CD4-positive, alpha-beta T cell (primary cell): ENCODE data around the gene ENPEP. TPM values are rescaled to one million over a fixed set of nuclear protein-coding genes. Genes with fewer than 3 reads are reported as not detected.

Source experiments
- ATAC-seq: fragments of 200-7000 bp; cut with Tn5 transposase; one replicate; pipeline ENCODE4 v1.10.0; 2022; ENCODE audit warnings: mild to moderate bottlenecking; ENCODE audit not compliant: poor library complexity
- CTCF ChIA-PET: fragments of 350-600 bp; sonication (Branson Sonifier 250); formaldehyde crosslinking; loops from one replicate; lab custom pipeline; 2021; ENCODE audit warnings: antibody characterized with exemption, inconsistent platforms; lab: Charles Lee
- POLR2A ChIA-PET: fragments of 350-600 bp; sonication (Branson Sonifier 250); formaldehyde crosslinking; loops from one replicate; lab custom pipeline; 2021; ENCODE audit warnings: antibody characterized with exemption, inconsistent platforms; lab: Charles Lee
- DNase-seq, 14 experiments: peaks; one replicate each; pipeline ENCODE4 v3.0.0-alpha.2; 2013 to 2020; ENCODE audit warnings: mixed read lengths in 2 of 14
- H3K27ac ChIP-seq, 2 donors: one replicate each; pipeline versions ENCODE4 v1.5.1 to v1.7.0; 2013; ENCODE audit warnings: low read length in 2 of 2, low read depth in 1 of 2, mild to moderate bottlenecking in 1 of 2
- H3K27me3 ChIP-seq, 2 experiments: 1 replicate in 1 of 2; 2 replicates in 1 of 2; pipeline versions ENCODE4 v1.6.1 to v1.7.0; 2013; ENCODE audit warnings: low read length in 2 of 2, control low read depth in 1 of 2, mild to moderate bottlenecking in 1 of 2, moderate library complexity in 1 of 2; ENCODE audit not compliant: insufficient read depth in 2 of 2, control insufficient read depth in 1 of 2
- H3K36me3 ChIP-seq: one replicate; pipeline ENCODE4 v1.6.1; 2013; ENCODE audit warnings: low read length, control low read depth; ENCODE audit not compliant: insufficient read depth
- H3K4me1 ChIP-seq: one replicate; pipeline ENCODE4 v1.6.1; 2013; ENCODE audit warnings: low read length, control low read depth; ENCODE audit not compliant: insufficient read depth
- H3K4me3 ChIP-seq: one replicate; pipeline ENCODE4 v1.5.1; 2013; ENCODE audit warnings: mild to moderate bottlenecking, low read length, moderate library complexity
- H3K9me3 ChIP-seq, 2 experiments: 1 replicate in 1 of 2; 2 replicates in 1 of 2; pipeline versions ENCODE4 v1.6.1 to v1.7.0; 2013; ENCODE audit warnings: low read length in 2 of 2, mild to moderate bottlenecking in 2 of 2, control low read depth in 1 of 2, moderate library complexity in 1 of 2; ENCODE audit not compliant: control insufficient read depth in 1 of 2, insufficient read depth in 1 of 2
- H3K27ac Mint-ChIP-seq: one replicate; pipeline ENCODE4 v1.8.0; 2020; ENCODE audit warnings: mixed read lengths
- H3K27me3 Mint-ChIP-seq: one replicate; pipeline ENCODE4 v1.8.0; 2021; ENCODE audit warnings: mixed read lengths
- H3K36me3 Mint-ChIP-seq: one replicate; pipeline ENCODE4 v1.8.0; 2021; ENCODE audit warnings: low read depth, mixed read lengths
- H3K4me1 Mint-ChIP-seq: one replicate; pipeline ENCODE4 v1.8.0; 2021; ENCODE audit warnings: low read depth, mixed read lengths
- H3K4me3 Mint-ChIP-seq: one replicate; pipeline ENCODE4 v1.8.0; 2020; ENCODE audit warnings: mild to moderate bottlenecking, mixed read lengths
- H3K9me3 Mint-ChIP-seq: one replicate; pipeline ENCODE4 v1.8.0; 2020; ENCODE audit warnings: mixed read lengths
- intact Hi-C, 2 experiments: fragments of 100-400 bp; cut with DNase I in 1 of 2; cut with micrococcal nuclease in 1 of 2; formaldehyde crosslinking; loops; one replicate each; pipeline versions ENCODE4 v1.15.1 to v1.9.0; 2023 to 2025; cut with DNase I, micrococcal nuclease
- total RNA-seq, 174 experiments: library from RNA in 2 of 174; stranded (reverse) in 2 of 174; gene quantifications; one replicate each; pipeline ENCODE4 v1.2.3 and lab custom pipeline; 2021 to 2026
- TF ChIP-seq, protein P1 (sequence below): fragments of 200-600 bp; IDR thresholded peaks from one replicate; pipeline ENCODE4 v1.8.0; 2022; ENCODE audit warnings: antibody characterized with exemption, mild to moderate bottlenecking

ENPEP gene
- total RNA-seq, 2 experiments from 2014 or later, result not detected

DNA sequence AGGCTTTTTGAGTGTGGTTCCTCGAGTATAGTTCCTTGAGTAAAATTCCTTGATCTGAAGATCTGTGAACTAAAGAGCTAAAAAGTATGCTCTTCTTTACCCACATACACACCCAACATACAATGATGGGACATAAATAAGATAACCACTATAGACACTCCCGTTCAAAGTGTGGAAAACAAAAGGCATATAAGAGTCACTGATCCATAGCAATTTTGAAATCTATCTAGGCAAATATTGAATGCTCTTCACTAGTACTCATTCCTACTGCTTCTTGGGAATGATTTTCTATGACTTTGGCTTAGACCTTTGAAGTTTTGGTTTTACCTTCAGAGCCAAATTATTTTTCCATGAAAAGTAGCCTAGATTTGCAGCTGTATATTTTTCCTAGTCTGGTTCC lies 120.5 kb downstream of the ENPEP start:
- Histone ChIP-seq H3K27ac (no peak overlapping the region), H3K4me3 (no peak overlapping the region), H3K27me3 (no peaks in the 10 kb centered on the region), H3K9me3 (peaks cover 0 to 10% of the 10 kb centered on the region in 2 experiments), H3K36me3 (no peaks in the 10 kb centered on the region), H3K4me1 (no peaks in the 10 kb centered on the region)
- ChIA-PET POLR2A (no interaction called here), CTCF (no interaction called here)
- Mint-ChIP-seq H3K9me3 (peaks cover 14% of the 10 kb centered on the region), H3K4me3 (no peak overlapping the region), H3K27ac (no peak overlapping the region), H3K36me3 (no peaks in the 10 kb centered on the region), H3K27me3 (peaks cover 38% of the 10 kb centered on the region), H3K4me1 (no peaks in the 10 kb centered on the region)
- ATAC-seq (no peak), DNase-seq (no peak)
- TF ChIP-seq, protein P1, sequence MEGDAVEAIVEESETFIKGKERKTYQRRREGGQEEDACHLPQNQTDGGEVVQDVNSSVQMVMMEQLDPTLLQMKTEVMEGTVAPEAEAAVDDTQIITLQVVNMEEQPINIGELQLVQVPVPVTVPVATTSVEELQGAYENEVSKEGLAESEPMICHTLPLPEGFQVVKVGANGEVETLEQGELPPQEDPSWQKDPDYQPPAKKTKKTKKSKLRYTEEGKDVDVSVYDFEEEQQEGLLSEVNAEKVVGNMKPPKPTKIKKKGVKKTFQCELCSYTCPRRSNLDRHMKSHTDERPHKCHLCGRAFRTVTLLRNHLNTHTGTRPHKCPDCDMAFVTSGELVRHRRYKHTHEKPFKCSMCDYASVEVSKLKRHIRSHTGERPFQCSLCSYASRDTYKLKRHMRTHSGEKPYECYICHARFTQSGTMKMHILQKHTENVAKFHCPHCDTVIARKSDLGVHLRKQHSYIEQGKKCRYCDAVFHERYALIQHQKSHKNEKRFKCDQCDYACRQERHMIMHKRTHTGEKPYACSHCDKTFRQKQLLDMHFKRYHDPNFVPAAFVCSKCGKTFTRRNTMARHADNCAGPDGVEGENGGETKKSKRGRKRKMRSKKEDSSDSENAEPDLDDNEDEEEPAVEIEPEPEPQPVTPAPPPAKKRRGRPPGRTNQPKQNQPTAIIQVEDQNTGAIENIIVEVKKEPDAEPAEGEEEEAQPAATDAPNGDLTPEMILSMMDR, result no peak
- intact Hi-C loops, result no loop called here

DNA sequence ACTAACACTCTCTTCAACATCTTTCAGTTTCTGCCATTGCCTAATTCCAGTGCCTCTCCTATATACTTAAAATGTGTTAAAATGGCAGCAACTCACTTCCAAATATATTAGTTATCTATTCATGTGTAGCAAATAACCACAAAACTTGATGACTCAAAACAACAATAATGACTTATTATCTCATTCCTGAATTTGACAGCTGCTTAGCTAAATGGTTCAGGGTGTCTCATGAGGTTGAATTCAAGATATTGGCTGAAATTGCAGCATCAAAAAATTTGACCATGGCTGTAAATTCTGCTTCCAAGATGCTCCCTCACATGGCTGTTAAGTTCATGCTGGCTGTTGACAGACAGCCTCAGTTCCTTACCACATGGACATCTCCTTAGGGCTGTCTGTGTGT lies 121.6 kb downstream of the ENPEP start:
- DNase-seq (no peak), ATAC-seq (no peak)
- Histone ChIP-seq H3K9me3 (peaks cover 0 to 10% of the 10 kb centered on the region in 2 experiments), H3K4me1 (no peaks in the 10 kb centered on the region), H3K27me3 (no peaks in the 10 kb centered on the region), H3K27ac (no peak overlapping the region), H3K4me3 (no peak overlapping the region), H3K36me3 (no peaks in the 10 kb centered on the region)
- Mint-ChIP-seq H3K36me3 (no peaks in the 10 kb centered on the region), H3K4me3 (no peak overlapping the region), H3K27me3 (peaks cover 43% of the 10 kb centered on the region), H3K9me3 (peaks cover 14% of the 10 kb centered on the region), H3K4me1 (no peaks in the 10 kb centered on the region), H3K27ac (no peak overlapping the region)
- TF ChIP-seq, protein P1, result no peak
- intact Hi-C loops, result no loop called here
- POLR2A ChIA-PET, result no interaction called here
- CTCF ChIA-PET, result no interaction called here

DNA sequence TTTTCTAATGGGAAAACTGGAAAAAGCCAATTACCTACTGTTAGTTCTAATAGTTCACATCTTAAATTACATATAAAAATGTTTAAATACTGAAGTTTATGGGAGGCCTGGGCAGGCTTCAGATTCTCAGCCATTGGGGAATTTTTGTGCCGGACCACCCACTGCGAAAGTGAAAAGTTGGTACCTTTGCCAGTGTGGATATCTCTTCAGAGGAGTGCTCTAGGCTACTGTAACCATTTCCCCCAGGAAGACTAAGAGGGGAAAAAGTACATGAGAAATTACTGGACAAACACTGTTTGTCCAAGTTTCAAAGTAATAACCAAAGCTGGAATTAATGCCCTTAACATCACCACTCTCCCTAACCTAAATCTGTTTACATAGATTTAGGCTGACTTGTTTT lies 126.1 kb downstream of the ENPEP start:
- POLR2A ChIA-PET, result no interaction called here
- no peak for DNase-seq
- H3K4me1 ChIP-seq, result no peaks in the 10 kb centered on the region
- H3K4me3 Mint-ChIP-seq, result no peak overlapping the region
- H3K4me3 ChIP-seq, result no peak overlapping the region
- H3K9me3 Mint-ChIP-seq, result peaks cover 8% of the 10 kb centered on the region
- no peaks in the 10 kb centered on the region for H3K4me1 Mint-ChIP-seq
- peaks cover 0 to 3% of the 10 kb centered on the region in 2 experiments for H3K9me3 ChIP-seq
- ATAC-seq, result no peak
- TF ChIP-seq, protein P1, result no peak
- H3K36me3 ChIP-seq, result no peaks in the 10 kb centered on the region
- CTCF ChIA-PET, result no interaction called here
- H3K27me3 ChIP-seq, result peaks cover 0 to 4% of the 10 kb centered on the region in 2 experiments
- no peaks in the 10 kb centered on the region for H3K36me3 Mint-ChIP-seq
- H3K27me3 Mint-ChIP-seq, result peaks cover 53% of the 10 kb centered on the region
- intact Hi-C loops, result no loop called here
- no peak overlapping the region for H3K27ac ChIP-seq
- H3K27ac Mint-ChIP-seq, result no peak overlapping the region
